WTC11 (cell line): ENCODE measurements around the gene AKR1D1. TPM values are rescaled to one million over a fixed set of nuclear protein-coding genes. Genes with fewer than 3 reads are reported as not detected.

ENCODE experiments used
- ATAC-seq: fragments of 200-7000 bp; cut with Tn5 transposase; 2 replicates; pipeline ENCODE4 v1.10.0; 2021; ENCODE audit warnings: mild to moderate bottlenecking, moderate library complexity
- CTCF ChIA-PET: fragments of 300-600 bp; sonication (Branson Sonifier 250); formaldehyde crosslinking; loops from one replicate; lab custom pipeline; 2021; ENCODE audit warnings: antibody characterized with exemption; lab: Charles Lee
- POLR2A ChIA-PET: fragments of 350-600 bp; sonication (Branson Sonifier 250); formaldehyde crosslinking; loops from one replicate; lab custom pipeline; 2021; ENCODE audit warnings: antibody characterized with exemption; lab: Charles Lee
- DNase-seq: peaks from one replicate; pipeline ENCODE4 v3.0.0; 2021; ENCODE audit warnings: low spot score
- H3K27ac Mint-ChIP-seq: 2 replicates; pipeline ENCODE4 v1.8.0; 2021; ENCODE audit warnings: mixed read lengths
- H3K27me3 Mint-ChIP-seq: 2 replicates; pipeline ENCODE4 v1.8.0; 2021; ENCODE audit warnings: low read depth, mild to moderate bottlenecking, moderate library complexity, mixed read lengths
- H3K36me3 Mint-ChIP-seq: 2 replicates; pipeline ENCODE4 v1.8.0; 2021; ENCODE audit warnings: mixed read lengths
- H3K4me1 Mint-ChIP-seq: 2 replicates; pipeline ENCODE4 v1.8.0; 2022; ENCODE audit warnings: mixed read lengths
- H3K4me3 Mint-ChIP-seq: 2 replicates; pipeline ENCODE4 v1.8.0; 2021; ENCODE audit warnings: mild to moderate bottlenecking, moderate library complexity, mixed read lengths
- H3K9me3 Mint-ChIP-seq: 2 replicates; pipeline ENCODE4 v1.8.0; 2021; ENCODE audit warnings: mixed read lengths
- ATF1 ChIP-seq: sonication (generic); formaldehyde crosslinking; IDR thresholded peaks from 2 replicates; pipeline ENCODE4 v1.8.1; 2023; ENCODE audit warnings: mild to moderate bottlenecking, moderate library complexity, missing genetic modification reagents
- ATF3 ChIP-seq: sonication (generic); formaldehyde crosslinking; conservative IDR thresholded peaks from 2 replicates; pipeline ENCODE4 v1.8.1; 2022; ENCODE audit warnings: mild to moderate bottlenecking, missing genetic modification reagents
- CREM ChIP-seq: sonication (generic); formaldehyde crosslinking; IDR thresholded peaks from 2 replicates; pipeline ENCODE4 v1.8.1; 2022; ENCODE audit warnings: mild to moderate bottlenecking, missing genetic modification reagents, moderate library complexity
- E2F4 ChIP-seq: sonication (generic); formaldehyde crosslinking; IDR thresholded peaks from 2 replicates; pipeline ENCODE4 v1.8.1; 2022; ENCODE audit warnings: low read depth, mild to moderate bottlenecking, moderate library complexity, missing genetic modification reagents, borderline replicate concordance
- FOXJ3 ChIP-seq: sonication (generic); formaldehyde crosslinking; IDR thresholded peaks from 2 replicates; pipeline ENCODE4 v1.9.0; 2021; ENCODE audit warnings: missing genetic modification reagents, mild to moderate bottlenecking, borderline replicate concordance
- GABPB1 ChIP-seq: sonication (generic); formaldehyde crosslinking; IDR thresholded peaks from 2 replicates; pipeline ENCODE4 v1.8.1; 2023; ENCODE audit warnings: mild to moderate bottlenecking, missing genetic modification reagents
- JAZF1 ChIP-seq: fragments of 250-450 bp; sonication (Bioruptor Pico); IDR thresholded peaks from 2 replicates; pipeline ENCODE4 v1.9.0; 2021; ENCODE audit warnings: moderate library complexity, mild to moderate bottlenecking, inconsistent platforms
- JUN ChIP-seq: sonication (generic); formaldehyde crosslinking; IDR thresholded peaks from 2 replicates; pipeline ENCODE4 v1.8.0; 2023; ENCODE audit warnings: mild to moderate bottlenecking, missing genetic modification reagents
- NR2C2 ChIP-seq: sonication (generic); formaldehyde crosslinking; IDR thresholded peaks from 2 replicates; pipeline ENCODE4 v1.8.0; 2022; ENCODE audit warnings: mild to moderate bottlenecking, missing genetic modification reagents
- SOX15 ChIP-seq: fragments of 250-450 bp; sonication (Bioruptor Pico); IDR thresholded peaks from 2 replicates; pipeline ENCODE4 v1.9.0; 2021; ENCODE audit warnings: mild to moderate bottlenecking
- TP53 ChIP-seq: sonication (generic); formaldehyde crosslinking; IDR thresholded peaks from 2 replicates; pipeline ENCODE4 v1.8.1; 2023; ENCODE audit warnings: mild to moderate bottlenecking, missing genetic modification reagents
- ZBTB21 ChIP-seq: sonication (generic); formaldehyde crosslinking; IDR thresholded peaks from 2 replicates; pipeline ENCODE4 v1.8.1; 2023; ENCODE audit warnings: mild to moderate bottlenecking, missing genetic modification reagents, borderline replicate concordance
- ZNF396 ChIP-seq: fragments of 250-450 bp; sonication (Bioruptor Pico); IDR thresholded peaks from 2 replicates; pipeline ENCODE4 v1.8.0; 2021; ENCODE audit warnings: mild to moderate bottlenecking, moderate library complexity, borderline replicate concordance
- total RNA-seq: library from RNA; stranded (reverse); gene quantifications from 3 replicates; pipeline ENCODE4 v1.2.3, GENCODE V29; 2021
- TF ChIP-seq, protein P1 (sequence below): sonication (generic); formaldehyde crosslinking; IDR thresholded peaks from 2 replicates; pipeline ENCODE4 v1.8.0; 2022; ENCODE audit warnings: mild to moderate bottlenecking, missing genetic modification reagents
- TF ChIP-seq, protein P2 (sequence below): fragments of 250-450 bp; sonication (Bioruptor Pico); IDR thresholded peaks from 2 replicates; pipeline ENCODE4 v2.1.2; 2022; ENCODE audit warnings: mild to moderate bottlenecking, moderate library complexity
- TF ChIP-seq, protein P3 (sequence below): sonication (generic); formaldehyde crosslinking; IDR thresholded peaks from 2 replicates; pipeline ENCODE4 v1.8.0; 2023; ENCODE audit warnings: missing genetic modification reagents
- TF ChIP-seq, protein P4 (sequence below): sonication (generic); formaldehyde crosslinking; IDR thresholded peaks from 2 replicates; pipeline ENCODE4 v1.8.1; 2022; ENCODE audit warnings: mild to moderate bottlenecking, missing genetic modification reagents, moderate library complexity, borderline replicate concordance
- TF ChIP-seq, protein P5 (sequence below): sonication (generic); formaldehyde crosslinking; IDR thresholded peaks from 2 replicates; pipeline ENCODE4 v1.8.0; 2022; ENCODE audit warnings: mild to moderate bottlenecking, missing genetic modification reagents
- TF ChIP-seq, protein P6 (sequence below): sonication (generic); formaldehyde crosslinking; IDR thresholded peaks from 2 replicates; pipeline ENCODE4 v1.8.0; 2022; ENCODE audit warnings: missing genetic modification reagents

Gene AKR1D1
- total RNA-seq, 1 experiment from 2014 or later, result 0.24 TPM

GRCh38 chr7:138033241-138033640 is 43.0 kb upstream of the AKR1D1 start:
- DNase-seq (no peak), ATAC-seq (no peak; the same call in 1 of the 2 replicates)
- POLR2A ChIA-PET, result no interaction called here
- Mint-ChIP-seq H3K9me3 (peaks cover 43% of the 10 kb centered on the region), H3K4me3 (no peak overlapping the region), H3K27ac (no peak overlapping the region), H3K4me1 (peaks cover 46% of the 10 kb centered on the region), H3K36me3 (peaks cover 34% of the 10 kb centered on the region), H3K27me3 (peaks cover 3% of the 10 kb centered on the region; the same call in 1 of the 2 replicates)
- TF ChIP-seq GABPB1 (CRISPR knock-in tag), result no peak
- TF ChIP-seq JUN (CRISPR knock-in tag), result no peak
- no peak for TF ChIP-seq TP53 (CRISPR knock-in tag)
- TF ChIP-seq ATF3, result no peak
- no peak for TF ChIP-seq E2F4 (CRISPR knock-in tag)
- TF ChIP-seq, protein P1, sequence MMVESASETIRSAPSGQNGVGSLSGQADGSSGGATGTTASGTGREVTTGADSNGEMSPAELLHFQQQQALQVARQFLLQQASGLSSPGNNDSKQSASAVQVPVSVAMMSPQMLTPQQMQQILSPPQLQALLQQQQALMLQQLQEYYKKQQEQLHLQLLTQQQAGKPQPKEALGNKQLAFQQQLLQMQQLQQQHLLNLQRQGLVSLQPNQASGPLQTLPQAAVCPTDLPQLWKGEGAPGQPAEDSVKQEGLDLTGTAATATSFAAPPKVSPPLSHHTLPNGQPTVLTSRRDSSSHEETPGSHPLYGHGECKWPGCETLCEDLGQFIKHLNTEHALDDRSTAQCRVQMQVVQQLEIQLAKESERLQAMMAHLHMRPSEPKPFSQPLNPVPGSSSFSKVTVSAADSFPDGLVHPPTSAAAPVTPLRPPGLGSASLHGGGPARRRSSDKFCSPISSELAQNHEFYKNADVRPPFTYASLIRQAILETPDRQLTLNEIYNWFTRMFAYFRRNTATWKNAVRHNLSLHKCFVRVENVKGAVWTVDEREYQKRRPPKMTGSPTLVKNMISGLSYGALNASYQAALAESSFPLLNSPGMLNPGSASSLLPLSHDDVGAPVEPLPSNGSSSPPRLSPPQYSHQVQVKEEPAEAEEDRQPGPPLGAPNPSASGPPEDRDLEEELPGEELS, result no peak
- TF ChIP-seq, protein P2, sequence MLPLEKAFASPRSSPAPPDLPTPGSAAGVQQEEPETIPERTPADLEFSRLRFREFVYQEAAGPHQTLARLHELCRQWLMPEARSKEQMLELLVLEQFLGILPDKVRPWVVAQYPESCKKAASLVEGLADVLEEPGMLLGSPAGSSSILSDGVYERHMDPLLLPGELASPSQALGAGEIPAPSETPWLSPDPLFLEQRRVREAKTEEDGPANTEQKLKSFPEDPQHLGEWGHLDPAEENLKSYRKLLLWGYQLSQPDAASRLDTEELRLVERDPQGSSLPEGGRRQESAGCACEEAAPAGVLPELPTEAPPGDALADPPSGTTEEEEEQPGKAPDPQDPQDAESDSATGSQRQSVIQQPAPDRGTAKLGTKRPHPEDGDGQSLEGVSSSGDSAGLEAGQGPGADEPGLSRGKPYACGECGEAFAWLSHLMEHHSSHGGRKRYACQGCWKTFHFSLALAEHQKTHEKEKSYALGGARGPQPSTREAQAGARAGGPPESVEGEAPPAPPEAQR (CRISPR knock-in tag), result no peak
- TF ChIP-seq JAZF1, result no peak
- no peak for TF ChIP-seq ATF1
- no peak for TF ChIP-seq CREM (CRISPR knock-in tag)
- TF ChIP-seq FOXJ3 (CRISPR knock-in tag), result no peak
- TF ChIP-seq NR2C2 (CRISPR knock-in tag), result no peak
- no peak for TF ChIP-seq SOX15 (CRISPR knock-in tag)
- TF ChIP-seq, protein P3, sequence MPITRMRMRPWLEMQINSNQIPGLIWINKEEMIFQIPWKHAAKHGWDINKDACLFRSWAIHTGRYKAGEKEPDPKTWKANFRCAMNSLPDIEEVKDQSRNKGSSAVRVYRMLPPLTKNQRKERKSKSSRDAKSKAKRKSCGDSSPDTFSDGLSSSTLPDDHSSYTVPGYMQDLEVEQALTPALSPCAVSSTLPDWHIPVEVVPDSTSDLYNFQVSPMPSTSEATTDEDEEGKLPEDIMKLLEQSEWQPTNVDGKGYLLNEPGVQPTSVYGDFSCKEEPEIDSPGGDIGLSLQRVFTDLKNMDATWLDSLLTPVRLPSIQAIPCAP (CRISPR knock-in tag), result no peak
- no peak for TF ChIP-seq ZBTB21 (CRISPR knock-in tag)
- TF ChIP-seq, protein P4, sequence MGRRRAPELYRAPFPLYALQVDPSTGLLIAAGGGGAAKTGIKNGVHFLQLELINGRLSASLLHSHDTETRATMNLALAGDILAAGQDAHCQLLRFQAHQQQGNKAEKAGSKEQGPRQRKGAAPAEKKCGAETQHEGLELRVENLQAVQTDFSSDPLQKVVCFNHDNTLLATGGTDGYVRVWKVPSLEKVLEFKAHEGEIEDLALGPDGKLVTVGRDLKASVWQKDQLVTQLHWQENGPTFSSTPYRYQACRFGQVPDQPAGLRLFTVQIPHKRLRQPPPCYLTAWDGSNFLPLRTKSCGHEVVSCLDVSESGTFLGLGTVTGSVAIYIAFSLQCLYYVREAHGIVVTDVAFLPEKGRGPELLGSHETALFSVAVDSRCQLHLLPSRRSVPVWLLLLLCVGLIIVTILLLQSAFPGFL (CRISPR knock-in tag), result no peak
- TF ChIP-seq, protein P5, sequence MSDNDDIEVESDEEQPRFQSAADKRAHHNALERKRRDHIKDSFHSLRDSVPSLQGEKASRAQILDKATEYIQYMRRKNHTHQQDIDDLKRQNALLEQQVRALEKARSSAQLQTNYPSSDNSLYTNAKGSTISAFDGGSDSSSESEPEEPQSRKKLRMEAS (CRISPR knock-in tag), result no peak
- TF ChIP-seq ZNF396 (CRISPR knock-in tag), result no peak
- TF ChIP-seq, protein P6, sequence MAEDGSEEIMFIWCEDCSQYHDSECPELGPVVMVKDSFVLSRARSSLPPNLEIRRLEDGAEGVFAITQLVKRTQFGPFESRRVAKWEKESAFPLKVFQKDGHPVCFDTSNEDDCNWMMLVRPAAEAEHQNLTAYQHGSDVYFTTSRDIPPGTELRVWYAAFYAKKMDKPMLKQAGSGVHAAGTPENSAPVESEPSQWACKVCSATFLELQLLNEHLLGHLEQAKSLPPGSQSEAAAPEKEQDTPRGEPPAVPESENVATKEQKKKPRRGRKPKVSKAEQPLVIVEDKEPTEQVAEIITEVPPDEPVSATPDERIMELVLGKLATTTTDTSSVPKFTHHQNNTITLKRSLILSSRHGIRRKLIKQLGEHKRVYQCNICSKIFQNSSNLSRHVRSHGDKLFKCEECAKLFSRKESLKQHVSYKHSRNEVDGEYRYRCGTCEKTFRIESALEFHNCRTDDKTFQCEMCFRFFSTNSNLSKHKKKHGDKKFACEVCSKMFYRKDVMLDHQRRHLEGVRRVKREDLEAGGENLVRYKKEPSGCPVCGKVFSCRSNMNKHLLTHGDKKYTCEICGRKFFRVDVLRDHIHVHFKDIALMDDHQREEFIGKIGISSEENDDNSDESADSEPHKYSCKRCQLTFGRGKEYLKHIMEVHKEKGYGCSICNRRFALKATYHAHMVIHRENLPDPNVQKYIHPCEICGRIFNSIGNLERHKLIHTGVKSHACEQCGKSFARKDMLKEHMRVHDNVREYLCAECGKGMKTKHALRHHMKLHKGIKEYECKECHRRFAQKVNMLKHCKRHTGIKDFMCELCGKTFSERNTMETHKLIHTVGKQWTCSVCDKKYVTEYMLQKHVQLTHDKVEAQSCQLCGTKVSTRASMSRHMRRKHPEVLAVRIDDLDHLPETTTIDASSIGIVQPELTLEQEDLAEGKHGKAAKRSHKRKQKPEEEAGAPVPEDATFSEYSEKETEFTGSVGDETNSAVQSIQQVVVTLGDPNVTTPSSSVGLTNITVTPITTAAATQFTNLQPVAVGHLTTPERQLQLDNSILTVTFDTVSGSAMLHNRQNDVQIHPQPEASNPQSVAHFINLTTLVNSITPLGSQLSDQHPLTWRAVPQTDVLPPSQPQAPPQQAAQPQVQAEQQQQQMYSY (CRISPR knock-in tag), result no peak
- CTCF ChIA-PET, result interaction anchor here (0.8 to 1.3 kb wide), 2 partner anchors 24 to 31 kb away, joined by 3 read pairs; partner anchors contain the start of gene CREB3L2
